22Rv1 (cell line): ENCODE data around the gene GFOD1.

ENCODE experiments used
- ZFX ChIP-seq: fragments of 450-650 bp; IDR thresholded peaks from 2 replicates; pipeline ENCODE4 v1.6.1; 2017; ENCODE audit warnings: antibody characterized with exemption, borderline replicate concordance
- TF ChIP-seq, protein P1 (sequence below): fragments of 450-650 bp; IDR thresholded peaks from 2 replicates; pipeline ENCODE4 v1.5.1; 2017; ENCODE audit warnings: mild to moderate bottlenecking

DNA sequence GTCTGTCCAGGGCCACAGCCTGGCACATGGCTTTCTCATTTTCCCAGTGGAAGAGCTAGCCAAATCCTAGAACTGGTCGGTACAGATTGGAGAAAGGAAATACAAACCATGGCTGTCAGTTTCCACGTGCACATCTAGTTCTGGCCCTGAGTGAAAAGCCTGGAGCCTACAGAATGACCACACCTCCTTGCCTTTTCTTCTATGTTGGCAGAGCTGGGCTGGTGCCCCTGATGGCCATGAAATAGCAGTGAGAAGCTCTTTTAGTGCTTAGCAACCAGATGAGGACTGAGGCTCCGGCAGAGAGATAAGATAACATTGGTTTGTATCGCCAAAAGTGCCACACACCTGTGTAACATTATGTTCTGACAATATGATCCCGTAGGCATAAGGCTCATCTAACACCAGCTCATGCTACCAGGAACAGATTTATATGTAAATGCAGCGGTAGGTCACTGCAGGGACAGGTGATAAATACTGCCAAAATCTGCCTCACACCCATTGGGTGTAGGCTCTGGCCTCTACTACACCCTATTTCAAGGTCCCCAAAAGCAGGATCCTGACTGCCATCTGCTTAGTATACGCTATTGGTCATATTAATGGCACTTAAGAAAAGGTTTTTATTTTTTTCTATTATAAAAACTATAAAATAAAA is 119.2 kb downstream of the GFOD1 start:
- TF ChIP-seq, protein P1, sequence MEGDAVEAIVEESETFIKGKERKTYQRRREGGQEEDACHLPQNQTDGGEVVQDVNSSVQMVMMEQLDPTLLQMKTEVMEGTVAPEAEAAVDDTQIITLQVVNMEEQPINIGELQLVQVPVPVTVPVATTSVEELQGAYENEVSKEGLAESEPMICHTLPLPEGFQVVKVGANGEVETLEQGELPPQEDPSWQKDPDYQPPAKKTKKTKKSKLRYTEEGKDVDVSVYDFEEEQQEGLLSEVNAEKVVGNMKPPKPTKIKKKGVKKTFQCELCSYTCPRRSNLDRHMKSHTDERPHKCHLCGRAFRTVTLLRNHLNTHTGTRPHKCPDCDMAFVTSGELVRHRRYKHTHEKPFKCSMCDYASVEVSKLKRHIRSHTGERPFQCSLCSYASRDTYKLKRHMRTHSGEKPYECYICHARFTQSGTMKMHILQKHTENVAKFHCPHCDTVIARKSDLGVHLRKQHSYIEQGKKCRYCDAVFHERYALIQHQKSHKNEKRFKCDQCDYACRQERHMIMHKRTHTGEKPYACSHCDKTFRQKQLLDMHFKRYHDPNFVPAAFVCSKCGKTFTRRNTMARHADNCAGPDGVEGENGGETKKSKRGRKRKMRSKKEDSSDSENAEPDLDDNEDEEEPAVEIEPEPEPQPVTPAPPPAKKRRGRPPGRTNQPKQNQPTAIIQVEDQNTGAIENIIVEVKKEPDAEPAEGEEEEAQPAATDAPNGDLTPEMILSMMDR = no peak
- no peak for TF ChIP-seq ZFX
